ENCODE data around the gene AJM1. TPM values are rescaled to one million over a fixed set of nuclear protein-coding genes. Genes with fewer than 3 reads are reported as not detected.
"Not testable (repeated sequence)": the region's sequence is repeated elsewhere in the genome, so short reads cannot be mapped to it uniquely, and the experiment has no call there.

AJM1 gene
- polyA plus RNA-seq, 1 donor from 2014 or later = 1.5 TPM

- no peaks in the 10 kb centered on the region for H3K36me3 ChIP-seq (ENCODE audit: insufficient read depth, low read length)
- H3K4me2 ChIP-seq (ENCODE audit: low read length) = peak overlapping the region; percentile 78
- no peaks in the 10 kb centered on the region for H3K9me3 ChIP-seq (ENCODE audit: low read length)
- peak overlapping the region; percentile 59 for H3K27ac ChIP-seq (ENCODE audit: low read length)
- H3F3A ChIP-seq (ENCODE audit: insufficient read depth, low read length, poor library complexity, severe bottlenecking) = no peaks in the 10 kb centered on the region
- peak overlapping the region; percentile 94 for H3K4me3 ChIP-seq (ENCODE audit: low read length)
- H4K20me1 ChIP-seq (ENCODE audit: insufficient read depth) = no peaks in the 10 kb centered on the region
- TF ChIP-seq EP300 (conservative IDR thresholded peaks at IDR 0.05; ENCODE audit: poor library complexity, severe bottlenecking) (no peak), REST (IDR thresholded peaks at IDR 0.05; ENCODE audit: borderline replicate concordance) (no peak), MXI1 (conservative IDR thresholded peaks at IDR 0.05; ENCODE audit: poor library complexity, severe bottlenecking) (no peak), POLR2AphosphoS5 (IDR thresholded peaks at IDR 0.05) (no peak), RAD21 (conservative IDR thresholded peaks at IDR 0.05) (no peak), CTCF (IDR thresholded peaks at IDR 0.05; ENCODE audit: poor library complexity, severe bottlenecking) (no peak), TAF1 (IDR thresholded peaks at IDR 0.05; ENCODE audit: low read depth) (no peak)
- no peaks in the 10 kb centered on the region for H3K9me2 ChIP-seq (ENCODE audit: insufficient read depth, low read length)
- peak overlapping the region; percentile 94 for H3K9ac ChIP-seq (ENCODE audit: low read length)
- no peak overlapping the region for H2AFZ ChIP-seq (ENCODE audit: low read depth, low read length)
- no peaks in the 10 kb centered on the region for H3K27me3 ChIP-seq (ENCODE audit: insufficient read depth, low read depth, low read length)
- peaks cover 21% of the 10 kb centered on the region for H3K79me2 ChIP-seq (replicated peaks; ENCODE audit: insufficient read depth, low read length)
Observed at GRCh38 chr9:136865768-136866103, 23.5 kb downstream of the AJM1 start.

GRCh38 chr9:136866898-136867421 lies 24.7 kb downstream of the AJM1 start:
- H2AFZ ChIP-seq (ENCODE audit: low read depth, low read length); H4K20me1 ChIP-seq (ENCODE audit: insufficient read depth); H3K9me3 ChIP-seq (ENCODE audit: low read length); H3K9me2 ChIP-seq (ENCODE audit: insufficient read depth, low read length); H3K27me3 ChIP-seq (ENCODE audit: insufficient read depth, low read depth, low read length); H3K4me2 ChIP-seq (ENCODE audit: low read length); H3K36me3 ChIP-seq (ENCODE audit: insufficient read depth, low read length); H3F3A ChIP-seq (ENCODE audit: insufficient read depth, low read length, poor library complexity, severe bottlenecking): not testable (repeated sequence)
- Histone ChIP-seq H3K4me3 (ENCODE audit: low read length) (peak overlapping the region; percentile 94), H3K9ac (ENCODE audit: low read length) (peak overlapping the region; percentile 94), H3K79me2 (replicated peaks; ENCODE audit: insufficient read depth, low read length) (peaks cover 21% of the 10 kb centered on the region), H3K27ac (ENCODE audit: low read length) (peak overlapping the region; percentile 66)

DNA sequence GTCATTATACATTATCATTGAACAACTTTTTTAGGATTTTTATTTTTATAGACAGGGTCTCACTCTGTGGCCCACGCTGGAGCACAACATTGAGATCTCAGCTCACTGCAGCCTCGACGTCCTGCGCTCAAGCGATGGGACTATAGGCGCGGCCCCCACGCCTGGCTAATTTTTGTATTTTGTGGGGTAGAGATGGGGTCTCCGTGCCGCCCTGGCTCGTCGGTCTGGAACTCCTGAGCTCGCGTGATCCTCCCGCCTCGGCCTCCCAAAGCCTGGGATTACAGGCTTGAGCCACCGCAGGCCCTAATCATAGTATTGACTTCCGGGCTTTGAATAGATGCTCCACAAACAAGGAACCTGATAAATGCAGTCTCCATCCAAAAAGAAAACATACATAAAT lies 25.2 kb downstream of the AJM1 start:
- Histone ChIP-seq H3K9me2 (ENCODE audit: insufficient read depth, low read length) (no peaks in the 10 kb centered on the region), H3K27me3 (ENCODE audit: insufficient read depth, low read depth, low read length) (no peaks in the 10 kb centered on the region), H3K9ac (ENCODE audit: low read length) (no peak overlapping the region), H3K4me3 (ENCODE audit: low read length) (peak overlapping the region; percentile 94), H4K20me1 (ENCODE audit: insufficient read depth) (no peaks in the 10 kb centered on the region), H3K4me2 (ENCODE audit: low read length) (no peak overlapping the region), H3F3A (ENCODE audit: insufficient read depth, low read length, poor library complexity, severe bottlenecking) (no peaks in the 10 kb centered on the region), H2AFZ (ENCODE audit: low read depth, low read length) (no peak overlapping the region), H3K79me2 (replicated peaks; ENCODE audit: insufficient read depth, low read length) (peaks cover 21% of the 10 kb centered on the region), H3K36me3 (ENCODE audit: insufficient read depth, low read length) (no peaks in the 10 kb centered on the region), H3K27ac (ENCODE audit: low read length) (no peak overlapping the region), H3K9me3 (ENCODE audit: low read length) (no peaks in the 10 kb centered on the region)
- no peak for TF ChIP-seq POLR2AphosphoS5 (IDR thresholded peaks at IDR 0.05)
- no peak for TF ChIP-seq CTCF (IDR thresholded peaks at IDR 0.05; ENCODE audit: poor library complexity, severe bottlenecking)
- TF ChIP-seq MXI1 (conservative IDR thresholded peaks at IDR 0.05; ENCODE audit: poor library complexity, severe bottlenecking) = no peak
